ENCODE measurements around the gene PFKFB2. TPM values are rescaled to one million over a fixed set of nuclear protein-coding genes. Genes with fewer than 3 reads are reported as not detected.

The PFKFB2 gene
- total and polyA plus RNA-seq, 2 of the 8 experiments (the other 6 are each of a cell fraction or from before 2014, with no cell fraction given), result 6.7 to 19.1 TPM

GRCh38 chr1:207097871-207098324, 44.8 kb downstream of the PFKFB2 start (continued):
- TF ChIP-seq CHD7 (IDR thresholded peaks at IDR 0.05; ENCODE audit: insufficient replicate concordance, low read length) (no peak), RAD21 (IDR thresholded peaks at IDR 0.05 in 1 of 2, conservative IDR thresholded peaks at IDR 0.05 in 1 of 2; ENCODE audit: low read depth in 2 of 2, low read length in 2 of 2) (no peak), CEBPB (IDR thresholded peaks at IDR 0.05; ENCODE audit: low read depth, low read length) (no peak), EZH2 (IDR thresholded peaks at IDR 0.05; ENCODE audit: low read depth, low read length, severe bottlenecking) (no peak), CTBP2 (IDR thresholded peaks at IDR 0.05; ENCODE audit: borderline replicate concordance, insufficient read depth, insufficient read length, low read length) (no peak), SRF (IDR thresholded peaks at IDR 0.05; ENCODE audit: low read depth, low read length) (no peak), HDAC2 (IDR thresholded peaks at IDR 0.05; ENCODE audit: borderline replicate concordance in 1 of 2, low read depth in 2 of 2, low read length in 2 of 2) (no peak), TAF7 (optimal IDR thresholded peaks at IDR 0.05; ENCODE audit: borderline replicate concordance, low read depth, low read length) (no peak), PHF8 (conservative IDR thresholded peaks at IDR 0.05; ENCODE audit: low read depth, low read length) (no peak), SIX5 (IDR thresholded peaks at IDR 0.05; ENCODE audit: low read depth, low read length) (no peak), RXRA (IDR thresholded peaks at IDR 0.05; ENCODE audit: insufficient read depth, low read depth, low read length) (no peak)

All from H1 (cell line).